ENCODE results near the gene LAYN. TPM values are rescaled to one million over a fixed set of nuclear protein-coding genes. Genes with fewer than 3 reads are reported as not detected.

Gene LAYN
- total RNA-seq, 4 donors from 2014 or later, result 1.5 to 5.1 (median 3.8) TPM

DNA sequence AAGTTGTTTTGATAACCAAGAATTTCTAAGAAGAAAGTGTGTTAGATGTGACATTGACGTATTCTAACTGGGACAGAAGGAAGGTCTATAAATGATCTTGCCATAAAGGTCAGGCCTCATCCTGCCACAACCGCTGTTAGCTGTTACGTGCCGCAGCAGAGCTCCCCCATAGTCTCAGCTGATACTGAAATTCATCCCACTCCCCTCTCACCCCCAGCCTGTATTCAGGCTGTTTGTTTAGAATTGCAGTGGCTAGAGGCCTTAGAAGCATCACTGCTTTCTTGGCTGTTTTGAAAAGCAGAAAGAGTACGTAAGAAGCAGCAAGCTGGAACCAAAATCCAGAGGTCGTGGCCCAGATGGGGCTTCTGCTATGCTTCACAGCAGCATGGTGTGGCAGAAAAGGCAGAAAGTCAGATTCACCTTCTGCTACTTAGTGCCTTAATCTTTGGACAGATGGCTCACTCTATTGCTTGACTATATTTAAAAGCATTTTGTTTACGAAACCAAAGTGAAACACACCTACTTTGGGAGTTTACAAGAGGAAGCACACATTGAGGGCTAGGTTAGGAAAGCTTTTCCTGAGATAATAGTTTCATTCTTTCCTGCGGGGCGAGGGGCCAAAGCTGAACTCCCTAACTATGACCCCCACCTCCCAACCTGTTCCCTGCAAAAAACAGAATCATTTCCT is 950 bp upstream of the LAYN start:
- TF ChIP-seq, protein P1, sequence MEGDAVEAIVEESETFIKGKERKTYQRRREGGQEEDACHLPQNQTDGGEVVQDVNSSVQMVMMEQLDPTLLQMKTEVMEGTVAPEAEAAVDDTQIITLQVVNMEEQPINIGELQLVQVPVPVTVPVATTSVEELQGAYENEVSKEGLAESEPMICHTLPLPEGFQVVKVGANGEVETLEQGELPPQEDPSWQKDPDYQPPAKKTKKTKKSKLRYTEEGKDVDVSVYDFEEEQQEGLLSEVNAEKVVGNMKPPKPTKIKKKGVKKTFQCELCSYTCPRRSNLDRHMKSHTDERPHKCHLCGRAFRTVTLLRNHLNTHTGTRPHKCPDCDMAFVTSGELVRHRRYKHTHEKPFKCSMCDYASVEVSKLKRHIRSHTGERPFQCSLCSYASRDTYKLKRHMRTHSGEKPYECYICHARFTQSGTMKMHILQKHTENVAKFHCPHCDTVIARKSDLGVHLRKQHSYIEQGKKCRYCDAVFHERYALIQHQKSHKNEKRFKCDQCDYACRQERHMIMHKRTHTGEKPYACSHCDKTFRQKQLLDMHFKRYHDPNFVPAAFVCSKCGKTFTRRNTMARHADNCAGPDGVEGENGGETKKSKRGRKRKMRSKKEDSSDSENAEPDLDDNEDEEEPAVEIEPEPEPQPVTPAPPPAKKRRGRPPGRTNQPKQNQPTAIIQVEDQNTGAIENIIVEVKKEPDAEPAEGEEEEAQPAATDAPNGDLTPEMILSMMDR (IDR thresholded peaks at IDR 0.05; ENCODE audit: low read depth), result no peak

DNA sequence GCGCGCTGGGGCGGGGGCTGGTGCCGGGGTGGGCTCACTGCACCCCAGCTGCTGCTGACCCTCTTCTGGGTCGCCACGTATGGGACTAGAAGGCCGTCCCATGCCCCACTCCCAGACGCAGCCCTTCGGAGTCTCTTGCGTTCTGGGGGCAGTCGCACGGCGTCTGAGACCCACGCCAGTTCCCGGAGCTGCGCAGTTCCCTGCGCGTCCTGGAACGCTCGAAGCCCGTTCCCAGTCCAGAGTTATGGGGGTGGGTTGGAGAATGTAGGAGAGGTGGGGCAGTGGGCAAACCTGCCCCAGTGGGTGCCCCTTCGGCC is 375 bp downstream of the LAYN start:
- TF ChIP-seq, protein P1 (IDR thresholded peaks at IDR 0.05; ENCODE audit: low read depth), result no peak

DNA sequence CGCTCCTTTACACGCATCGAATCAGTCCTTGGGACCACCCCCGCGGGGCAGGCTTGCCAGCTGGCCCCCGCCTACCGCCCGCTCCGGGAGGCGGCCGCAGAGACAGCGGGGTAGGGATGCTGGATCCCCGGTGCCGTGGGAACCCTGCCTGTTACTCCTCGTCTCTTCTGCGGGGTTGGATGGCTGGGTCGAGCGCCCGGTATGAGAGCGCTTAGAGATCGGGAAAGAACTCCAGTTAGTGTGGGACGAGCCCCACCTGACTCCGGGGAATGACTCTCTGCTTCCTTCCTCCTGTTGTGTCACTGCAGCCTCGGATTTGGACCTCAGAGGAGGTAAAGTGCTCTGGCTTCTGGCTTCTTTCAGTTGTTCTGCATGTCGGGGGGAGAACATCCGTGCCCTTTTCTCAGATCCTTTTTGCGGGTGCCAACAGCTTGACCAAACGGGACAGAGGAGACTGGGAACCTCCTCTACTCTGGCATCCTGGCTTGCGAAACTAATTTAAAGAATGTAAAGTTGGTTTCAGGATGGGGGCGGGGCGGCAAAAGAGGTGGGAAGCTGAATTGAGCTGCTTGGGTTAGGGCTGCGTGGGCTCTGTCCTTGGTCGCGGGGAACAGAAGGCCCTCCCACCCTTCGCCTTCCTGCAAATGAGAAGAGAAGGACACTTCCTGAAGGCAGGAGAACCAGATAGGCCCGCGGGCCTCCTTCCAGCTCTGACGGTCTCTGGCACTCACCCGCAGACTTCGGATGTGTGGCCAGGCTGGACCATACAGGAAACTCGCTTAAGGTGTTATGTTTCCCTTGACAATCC is 938 bp downstream of the LAYN start:
- TF ChIP-seq, protein P1 (IDR thresholded peaks at IDR 0.05; ENCODE audit: low read depth), result no peak

DNA sequence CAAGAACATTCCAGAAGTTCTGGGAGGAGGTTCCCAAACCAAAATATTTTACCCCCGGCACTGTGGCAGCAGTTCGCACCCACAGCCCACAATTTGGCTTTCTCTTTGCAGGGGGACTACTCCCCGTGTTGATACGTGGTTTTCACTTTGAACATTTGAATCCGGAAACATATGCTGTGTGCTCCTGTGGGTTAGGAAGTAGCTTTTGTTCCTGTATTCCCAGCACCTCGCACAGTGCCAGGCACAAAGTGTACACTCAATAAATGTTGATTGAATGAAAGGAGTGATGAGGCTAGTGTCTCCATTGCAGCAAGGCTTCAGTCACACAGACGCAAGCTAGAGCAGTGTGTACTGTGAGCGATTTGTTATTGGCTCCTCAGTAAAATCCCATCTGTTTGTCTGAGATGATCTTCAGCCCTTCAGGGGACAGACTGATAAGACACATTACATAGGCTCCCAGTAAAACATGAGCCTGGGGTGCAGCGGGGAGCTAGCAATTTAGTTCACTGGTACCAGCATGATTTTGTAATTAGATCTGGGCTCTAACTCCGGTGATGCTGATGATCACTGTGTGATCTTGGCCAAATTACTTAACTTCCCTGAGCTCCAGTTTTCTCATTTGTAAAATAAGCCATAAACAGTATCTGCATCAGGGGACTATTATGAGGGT is 2.2 kb downstream of the LAYN start:
- TF ChIP-seq, protein P1 (IDR thresholded peaks at IDR 0.05; ENCODE audit: low read depth), result no peak

- TF ChIP-seq, protein P1 (IDR thresholded peaks at IDR 0.05; ENCODE audit: low read depth), result no peak
These were observed 8.0 kb downstream of the LAYN start for GRCh38 chr11:111548525-111548924.

GRCh38 chr11:111549196-111549868 is 8.8 kb downstream of the LAYN start:
- TF ChIP-seq, protein P1 (IDR thresholded peaks at IDR 0.05; ENCODE audit: low read depth), result no peak

DNA sequence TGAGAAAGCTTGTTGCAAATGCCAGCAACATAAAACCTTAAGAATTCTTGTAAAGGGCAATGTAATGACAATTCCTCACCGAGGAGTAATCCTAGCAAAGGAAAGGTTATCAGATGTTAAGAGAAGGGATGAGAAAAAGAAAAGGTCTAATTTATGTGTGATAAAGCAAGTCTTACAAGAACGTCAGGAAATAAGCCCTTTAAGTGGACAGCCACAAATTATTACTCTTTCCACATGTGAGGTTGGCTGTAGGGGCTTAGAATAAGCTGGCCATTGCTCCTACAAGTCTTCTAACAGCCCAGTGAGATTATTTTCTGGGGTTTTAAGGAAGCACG is 9.3 kb downstream of the LAYN start:
- TF ChIP-seq, protein P1 (IDR thresholded peaks at IDR 0.05; ENCODE audit: low read depth), result no peak
